Ishikawa (cell line): ENCODE measurements around the gene RUBCNL.

Source experiments
- NFIC ChIP-seq: IDR thresholded peaks from 2 replicates; pipeline ENCODE4 v1.6.1; 2012
- TAF1 ChIP-seq: IDR thresholded peaks from 2 replicates; pipeline ENCODE4 v1.6.1; 2012; ENCODE audit warnings: low read depth, mild to moderate bottlenecking
- TCF12 ChIP-seq: IDR thresholded peaks from 2 replicates; pipeline ENCODE4 v1.6.1; 2012; ENCODE audit warnings: low read depth
- TEAD4 ChIP-seq: IDR thresholded peaks from 2 replicates; pipeline ENCODE4 v1.6.1; 2012
- USF1 ChIP-seq: IDR thresholded peaks from 2 replicates; pipeline ENCODE4 v1.6.1; 2012
- TF ChIP-seq, protein P1 (sequence below): IDR thresholded peaks from 2 replicates; pipeline ENCODE4 v1.6.1; 2012

- TF ChIP-seq TEAD4 (no peak), NFIC (no peak), TCF12 (no peak), TAF1 (no peak), USF1 (no peak)
- TF ChIP-seq, protein P1, sequence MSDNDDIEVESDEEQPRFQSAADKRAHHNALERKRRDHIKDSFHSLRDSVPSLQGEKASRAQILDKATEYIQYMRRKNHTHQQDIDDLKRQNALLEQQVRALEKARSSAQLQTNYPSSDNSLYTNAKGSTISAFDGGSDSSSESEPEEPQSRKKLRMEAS: no peak
These were observed 41.7 kb downstream of the RUBCNL start for GRCh38 chr13:46345398-46345797.
